BE2C (cell line): ENCODE results near the gene FAM47A. TPM values are rescaled to one million over a fixed set of nuclear protein-coding genes. Genes with fewer than 3 reads are reported as not detected.

Experiments used
- DNase-seq: peaks from one replicate; pipeline ENCODE4 v3.0.0-alpha.2; 2020
- H3K27me3 ChIP-seq: fragments of 250-450 bp; sonication (Bioruptor Pico); 2 replicates; pipeline ENCODE4 v1.5.1; 2020; ENCODE audit warnings: mild to moderate bottlenecking
- H3K36me3 ChIP-seq: fragments of 250-450 bp; sonication (Bioruptor Pico); 2 replicates; pipeline ENCODE4 v1.5.1; 2020; ENCODE audit warnings: mild to moderate bottlenecking
- H3K4me1 ChIP-seq: fragments of 250-450 bp; sonication (Bioruptor Pico); 2 replicates; pipeline ENCODE4 v1.5.1; 2020
- H3K4me3 ChIP-seq: 2 replicates; pipeline ENCODE4 v1.5.1; 2011; ENCODE audit warnings: low read depth, low read length
- H3K9me3 ChIP-seq: fragments of 250-450 bp; sonication (Bioruptor Pico); 2 replicates; pipeline ENCODE4 v1.5.1; 2020
- polyA plus RNA-seq: library from polyadenylated mRNA; unstranded; fragments of >200 nt; gene quantifications from one replicate; pipeline ENCODE4 v1.2.1, GENCODE V29; 2012; ENCODE audit warnings: low read depth, missing spikeins; ENCODE audit not compliant: insufficient read length, insufficient read depth
- TF ChIP-seq, protein P1 (sequence below): IDR thresholded peaks from 2 replicates; pipeline ENCODE4 v1.5.1; 2012; ENCODE audit warnings: mild to moderate bottlenecking, low read depth, low read length

Gene FAM47A
- not detected for polyA plus RNA-seq

DNA sequence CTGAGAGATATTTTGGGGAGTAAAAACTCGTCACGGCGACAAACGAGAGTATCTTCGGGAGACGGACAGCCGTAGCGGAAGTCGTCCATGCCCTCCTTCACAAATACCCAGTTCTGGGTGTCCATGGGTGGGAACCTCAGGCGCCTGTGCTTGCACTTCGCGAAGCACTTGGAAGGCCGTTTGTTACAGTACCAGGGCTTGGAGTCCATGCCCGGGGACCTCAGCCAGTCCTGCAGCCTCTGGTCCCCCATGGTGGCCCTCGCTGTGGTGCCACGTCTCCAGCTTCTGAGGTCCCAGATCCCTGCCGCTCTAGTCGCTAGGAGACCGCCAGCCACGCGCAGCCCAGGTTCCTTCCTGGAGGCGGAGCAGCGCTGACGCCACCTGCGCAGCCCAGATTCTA, at the start of gene FAM47A:
FAM47A (minus strand) TSS at position 287 of the 400 bp plus-strand sequence; CDS start at position 251, 36 bp downstream.
- Histone ChIP-seq H3K27me3 (no peaks in the 10 kb centered on the region), H3K4me3 (no peak within 1 kb of the TSS), H3K36me3 (no peaks in the 10 kb centered on the region), H3K4me1 (no peaks in the 10 kb centered on the region), H3K9me3 (no peaks in the 10 kb centered on the region)
- TF ChIP-seq, protein P1, sequence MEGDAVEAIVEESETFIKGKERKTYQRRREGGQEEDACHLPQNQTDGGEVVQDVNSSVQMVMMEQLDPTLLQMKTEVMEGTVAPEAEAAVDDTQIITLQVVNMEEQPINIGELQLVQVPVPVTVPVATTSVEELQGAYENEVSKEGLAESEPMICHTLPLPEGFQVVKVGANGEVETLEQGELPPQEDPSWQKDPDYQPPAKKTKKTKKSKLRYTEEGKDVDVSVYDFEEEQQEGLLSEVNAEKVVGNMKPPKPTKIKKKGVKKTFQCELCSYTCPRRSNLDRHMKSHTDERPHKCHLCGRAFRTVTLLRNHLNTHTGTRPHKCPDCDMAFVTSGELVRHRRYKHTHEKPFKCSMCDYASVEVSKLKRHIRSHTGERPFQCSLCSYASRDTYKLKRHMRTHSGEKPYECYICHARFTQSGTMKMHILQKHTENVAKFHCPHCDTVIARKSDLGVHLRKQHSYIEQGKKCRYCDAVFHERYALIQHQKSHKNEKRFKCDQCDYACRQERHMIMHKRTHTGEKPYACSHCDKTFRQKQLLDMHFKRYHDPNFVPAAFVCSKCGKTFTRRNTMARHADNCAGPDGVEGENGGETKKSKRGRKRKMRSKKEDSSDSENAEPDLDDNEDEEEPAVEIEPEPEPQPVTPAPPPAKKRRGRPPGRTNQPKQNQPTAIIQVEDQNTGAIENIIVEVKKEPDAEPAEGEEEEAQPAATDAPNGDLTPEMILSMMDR = no peak
- DNase-seq = no peak

DNA sequence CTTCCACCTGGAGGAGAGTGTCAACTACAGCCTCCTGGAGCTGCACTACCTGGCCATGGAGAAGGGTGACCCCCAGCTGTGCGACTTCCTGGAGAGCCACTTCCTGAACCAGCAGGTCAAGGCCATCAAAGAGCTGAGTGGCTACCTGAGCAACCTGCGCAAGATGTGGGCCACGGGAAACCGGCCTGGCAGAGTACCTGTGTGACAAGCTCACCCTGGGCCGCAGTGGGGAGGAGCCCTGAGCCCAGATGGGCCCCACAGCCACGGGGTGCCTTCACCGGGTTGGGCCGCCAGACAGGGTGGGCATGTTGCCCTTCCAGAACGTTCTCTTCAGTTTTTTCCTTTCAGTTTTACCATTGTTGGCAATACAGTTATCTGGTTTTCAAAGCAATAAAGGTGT, 15.2 kb upstream of the FAM47A start:
- no peaks in the 10 kb centered on the region for H3K27me3 ChIP-seq
- H3K36me3 ChIP-seq = no peaks in the 10 kb centered on the region
- H3K4me3 ChIP-seq = no peak overlapping the region
- no peak for DNase-seq
- TF ChIP-seq, protein P1 = no peak
- H3K4me1 ChIP-seq = no peaks in the 10 kb centered on the region
- H3K9me3 ChIP-seq = no peaks in the 10 kb centered on the region

DNA sequence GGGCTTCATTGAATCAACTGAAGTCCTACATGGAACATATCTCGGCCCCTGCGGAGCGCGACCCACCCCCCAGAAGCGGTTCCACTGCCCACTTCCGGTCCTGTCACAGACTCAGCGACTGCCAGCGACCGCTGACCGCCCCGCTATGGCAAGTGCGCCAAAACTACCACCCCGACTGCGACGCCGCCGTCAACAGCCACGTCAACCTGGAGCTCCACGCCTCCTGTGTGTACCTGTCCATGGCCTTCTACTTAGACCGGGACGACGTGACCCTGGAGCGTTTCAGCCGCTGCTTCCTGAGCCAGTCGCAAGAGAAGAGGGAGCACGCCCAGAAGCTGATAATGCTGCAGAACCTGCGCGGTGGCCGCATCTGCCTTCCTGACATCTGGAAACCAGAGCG, 14.8 kb upstream of the FAM47A start:
- TF ChIP-seq, protein P1 = no peak
- H3K4me1 ChIP-seq = no peaks in the 10 kb centered on the region
- no peaks in the 10 kb centered on the region for H3K9me3 ChIP-seq
- H3K27me3 ChIP-seq = no peaks in the 10 kb centered on the region
- no peak overlapping the region for H3K4me3 ChIP-seq
- no peak for DNase-seq
- no peaks in the 10 kb centered on the region for H3K36me3 ChIP-seq

DNA sequence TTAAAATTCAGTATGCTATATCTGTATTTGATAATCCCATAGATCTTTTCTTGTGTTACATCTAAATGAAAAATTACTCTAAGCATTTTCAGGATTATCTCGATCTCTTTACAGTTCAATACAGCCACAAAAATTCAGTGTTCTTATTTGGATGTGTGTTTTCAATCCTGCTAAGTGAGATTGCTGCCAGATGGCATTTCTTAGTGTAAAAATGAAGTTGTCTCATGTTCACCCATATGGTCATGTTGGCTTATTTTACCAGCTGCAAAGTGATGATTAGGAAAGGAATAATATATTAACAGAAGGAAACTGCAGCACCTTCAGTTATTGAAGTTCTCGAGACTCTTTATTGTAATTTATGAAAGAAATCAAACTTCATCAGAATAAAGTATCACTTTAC, 12.1 kb upstream of the FAM47A start:
- H3K9me3 ChIP-seq = no peaks in the 10 kb centered on the region
- no peaks in the 10 kb centered on the region for H3K4me1 ChIP-seq
- H3K4me3 ChIP-seq = no peak overlapping the region
- no peak for DNase-seq
- H3K27me3 ChIP-seq = no peaks in the 10 kb centered on the region
- no peaks in the 10 kb centered on the region for H3K36me3 ChIP-seq
- TF ChIP-seq, protein P1 = no peak

DNA sequence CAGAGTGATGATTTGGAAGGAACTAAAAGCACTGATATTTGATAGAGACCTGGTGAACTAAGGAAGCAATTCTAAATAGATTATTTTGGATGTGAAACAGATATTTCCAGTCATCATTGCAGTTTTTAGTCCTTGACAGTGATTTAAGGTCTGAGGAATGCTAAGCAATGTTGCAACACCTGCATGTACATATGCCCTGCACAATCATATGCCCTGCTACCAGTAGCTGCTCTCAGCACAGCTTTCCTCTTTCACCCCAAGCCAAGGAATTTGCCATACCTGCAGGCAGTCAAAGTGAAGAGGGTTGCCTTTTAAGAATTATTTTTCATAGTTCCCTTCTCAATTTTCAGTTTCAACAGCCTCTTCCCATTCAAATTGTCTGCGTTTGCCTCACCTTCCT, 8.7 kb upstream of the FAM47A start:
- Histone ChIP-seq H3K4me1 (no peaks in the 10 kb centered on the region), H3K4me3 (no peak overlapping the region), H3K36me3 (no peaks in the 10 kb centered on the region), H3K9me3 (no peaks in the 10 kb centered on the region), H3K27me3 (no peaks in the 10 kb centered on the region)
- TF ChIP-seq, protein P1 = no peak
- no peak for DNase-seq

DNA sequence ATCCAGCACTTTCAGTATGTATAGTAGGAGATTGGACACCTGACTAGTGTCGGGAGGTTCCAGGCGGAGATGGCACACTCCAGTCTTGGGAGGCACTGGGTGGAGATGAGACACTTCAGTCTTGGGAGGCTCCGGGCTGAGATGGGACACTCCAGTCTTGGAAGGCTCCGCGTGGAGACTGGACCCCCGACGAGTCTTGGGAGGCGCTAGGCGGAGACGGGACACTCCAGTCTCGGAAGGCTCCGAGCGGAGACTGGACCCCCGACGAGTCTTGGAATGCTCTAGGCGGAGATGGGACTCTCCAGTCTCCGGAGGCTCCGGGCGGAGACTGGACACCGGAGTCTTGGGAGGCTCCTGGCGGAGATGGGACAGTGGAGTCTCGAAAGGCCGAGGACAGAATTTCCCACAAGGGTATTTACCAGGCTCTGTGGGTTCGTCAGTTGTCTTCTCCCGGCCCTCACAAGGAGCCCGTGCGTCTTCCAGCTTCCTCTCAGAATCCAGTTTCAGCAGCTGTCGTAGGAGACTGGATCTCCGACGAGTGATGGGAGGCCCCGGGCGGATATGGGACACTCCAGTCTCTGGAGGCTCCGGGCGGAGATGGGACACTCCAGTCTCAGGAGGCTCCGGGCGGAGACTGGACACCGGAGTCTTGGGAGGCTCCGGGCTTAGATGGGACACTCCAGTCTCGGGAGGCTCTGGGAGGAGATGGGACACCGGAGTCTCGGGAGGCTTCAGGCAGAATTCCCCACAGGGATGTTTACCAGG, 952 bp downstream of the FAM47A start:
- Histone ChIP-seq H3K36me3 (no peaks in the 10 kb centered on the region), H3K9me3 (no peaks in the 10 kb centered on the region), H3K27me3 (no peaks in the 10 kb centered on the region), H3K4me3 (no peak overlapping the region), H3K4me1 (no peaks in the 10 kb centered on the region)
- TF ChIP-seq, protein P1 = no peak
- no peak for DNase-seq
